Hepatocyte (in vitro differentiated cells): ENCODE measurements around the gene NFATC4. TPM values are rescaled to one million over a fixed set of nuclear protein-coding genes. Genes with fewer than 3 reads are reported as not detected.
A peak's percentile ranks its signal among the peaks of the same experiment; 100 is the strongest.

Experiments used
- DNase-seq: peaks from one replicate; pipeline ENCODE4 v3.0.0-alpha.2; 2016; ENCODE audit warnings: low spot score
- H2AFZ ChIP-seq: fragments of 200-600 bp; sonication (generic); 2 replicates; pipeline ENCODE4 v1.6.0; 2016; ENCODE audit warnings: antibody characterized with exemption, mild to moderate bottlenecking
- H3K27ac ChIP-seq: fragments of 200-600 bp; sonication (generic); 2 replicates; pipeline ENCODE4 v1.5.1; 2016; ENCODE audit warnings: mild to moderate bottlenecking
- H3K27me3 ChIP-seq: fragments of 200-600 bp; sonication (generic); 2 replicates; pipeline ENCODE4 v1.6.1; 2016
- H3K36me3 ChIP-seq: fragments of 200-600 bp; sonication (generic); replicated peaks from 2 replicates; pipeline ENCODE4 v1.5.1; 2016; ENCODE audit warnings: low read depth; ENCODE audit not compliant: insufficient read depth
- H3K4me1 ChIP-seq: fragments of 200-600 bp; sonication (generic); 2 replicates; pipeline ENCODE4 v1.5.1; 2016; ENCODE audit warnings: mild to moderate bottlenecking, moderate library complexity; ENCODE audit not compliant: insufficient read depth
- H3K4me2 ChIP-seq: fragments of 200-600 bp; sonication (generic); 2 replicates; pipeline ENCODE4 v1.6.0; 2016
- H3K4me3 ChIP-seq: fragments of 200-600 bp; sonication (generic); 2 replicates; pipeline ENCODE4 v1.5.1; 2016; ENCODE audit warnings: mild to moderate bottlenecking
- H3K79me2 ChIP-seq: fragments of 200-600 bp; sonication (generic); 2 replicates; pipeline ENCODE4 v1.6.0; 2017; ENCODE audit warnings: mild to moderate bottlenecking
- H3K9me2 ChIP-seq: fragments of 200-600 bp; sonication (generic); replicated peaks from 2 replicates; pipeline ENCODE4 v1.6.0; 2017; ENCODE audit warnings: mild to moderate bottlenecking; ENCODE audit not compliant: insufficient read depth
- H3K9me3 ChIP-seq: fragments of 200-600 bp; sonication (generic); 2 replicates; pipeline ENCODE4 v1.5.1; 2016; ENCODE audit warnings: low read depth, mild to moderate bottlenecking
- H4K20me1 ChIP-seq: fragments of 200-600 bp; sonication (generic); 2 replicates; pipeline ENCODE4 v1.6.0; 2016; ENCODE audit warnings: mild to moderate bottlenecking; ENCODE audit not compliant: insufficient read depth, poor library complexity, severe bottlenecking
- EZH2 ChIP-seq: fragments of 200-600 bp; sonication (generic); IDR thresholded peaks from 2 replicates; pipeline ENCODE4 v1.6.1; 2016; ENCODE audit warnings: antibody characterized with exemption, mild to moderate bottlenecking, borderline replicate concordance
- EZH2phosphoT487 ChIP-seq: fragments of 200-600 bp; sonication (generic); IDR thresholded peaks from one replicate; pipeline ENCODE4 v1.6.1; 2018; ENCODE audit warnings: antibody characterized with exemption, mild to moderate bottlenecking, low read depth, moderate library complexity; ENCODE audit not compliant: unreplicated experiment, severe bottlenecking
- WGBS: methylation state at CpG from one replicate; pipeline ENCODE4 v1.1.6; 2016; ENCODE audit warnings: low lambda C conversion rate; ENCODE audit errors: missing lambda C conversion rate; 5-methylcytosine and 5-hydroxymethylcytosine counted together
- polyA plus RNA-seq: library from polyadenylated mRNA; unstranded; fragments of >200 nt; fragmentation: Nextera tagmentation; extraction: Ambion mirVana; gene quantifications from 2 replicates; pipeline ENCODE4 v1.2.1, GENCODE V29; 2016
- total RNA-seq: library from RNA; depleted of rRNA; stranded (reverse); fragments of >200 nt; gene quantifications from 2 replicates; pipeline ENCODE4 v1.2.3, GENCODE V29; 2014
- TF ChIP-seq, protein P1 (sequence below): fragments of 200-600 bp; sonication (generic); IDR thresholded peaks from 2 replicates; pipeline ENCODE4 v1.5.1; 2016; ENCODE audit warnings: antibody characterized with exemption, mild to moderate bottlenecking; ENCODE audit not compliant: poor library complexity

Gene NFATC4
- total and polyA plus RNA-seq, 2 experiments from 2014 or later: 37.8 to 68.8 TPM

DNA sequence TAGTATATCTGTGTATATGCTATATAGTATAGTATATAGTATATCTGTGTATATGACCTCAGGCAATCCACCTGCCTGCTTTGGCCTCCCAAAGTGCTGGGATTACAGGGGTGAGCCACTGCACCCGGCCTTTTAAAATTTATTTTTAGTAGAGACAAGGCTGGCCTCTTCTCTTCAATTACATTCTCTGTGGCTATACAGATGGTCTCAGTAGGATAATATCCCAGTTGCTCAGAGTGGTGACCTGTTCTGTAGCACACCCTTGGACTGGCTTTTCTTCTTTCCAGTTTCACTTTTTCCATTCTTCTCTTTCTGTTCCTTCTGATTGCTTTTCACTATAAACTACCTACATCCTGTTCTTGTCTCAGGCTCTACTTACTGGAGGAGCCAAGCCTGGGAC, 3.1 kb upstream of the NFATC4 start:
- Histone ChIP-seq H3K4me2 (no peak overlapping the region), H2AFZ (no peak overlapping the region)

DNA sequence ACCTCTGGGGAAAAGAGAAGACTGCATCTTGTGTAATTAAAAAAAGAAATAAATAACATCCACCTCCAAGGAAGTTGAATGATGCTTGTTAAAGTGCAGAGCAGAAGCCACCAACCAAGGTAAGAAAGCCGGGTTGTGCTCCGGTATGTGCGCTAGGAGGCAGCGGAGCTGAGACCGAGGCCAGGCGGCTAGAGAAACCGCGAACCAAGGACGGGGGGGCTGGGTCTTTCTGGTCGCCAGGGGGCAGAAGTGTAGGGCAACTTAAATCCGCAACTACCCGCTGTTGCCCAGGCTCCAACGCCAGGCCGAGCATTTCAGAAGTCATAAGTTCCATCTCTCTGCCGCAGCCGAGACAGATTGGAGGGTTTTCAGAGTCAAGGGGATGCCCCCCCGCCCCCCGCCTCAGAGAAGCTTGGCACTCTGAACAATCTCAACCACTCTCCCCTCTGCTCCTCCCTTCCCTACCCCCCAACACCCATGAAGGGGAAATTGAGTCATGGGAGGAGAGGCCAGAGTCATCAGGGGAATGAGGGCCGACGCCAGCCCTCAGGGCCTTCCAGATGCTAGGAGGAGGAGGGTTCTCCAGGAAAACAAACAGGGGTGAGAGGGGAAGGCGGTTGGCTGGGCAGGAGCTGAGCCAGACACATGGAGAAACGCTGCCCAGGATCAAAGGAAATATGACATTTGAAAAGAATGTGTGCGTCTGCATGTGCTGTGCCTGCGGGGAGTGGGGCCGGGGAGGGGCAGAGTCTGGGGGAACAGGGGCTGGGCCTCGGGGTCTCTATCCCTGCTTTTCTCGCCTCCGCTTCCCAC, 2.2 kb upstream of the NFATC4 start:
- H3K27ac ChIP-seq: peak overlapping the region; percentile 98
- no peaks in the 10 kb centered on the region for H3K9me3 ChIP-seq
- H3K36me3 ChIP-seq: no peaks in the 10 kb centered on the region
- peak overlapping the region; percentile 15 for H3K4me3 ChIP-seq
- peak; percentile 95 for DNase-seq
- WGBS: 2% methylated on average over 25 of the region's 28 CpGs
- peaks cover 5% of the 10 kb centered on the region for H3K79me2 ChIP-seq
- peak overlapping the region; percentile 79 for H3K4me2 ChIP-seq
- no peaks in the 10 kb centered on the region for H4K20me1 ChIP-seq
- TF ChIP-seq EZH2phosphoT487: no peak
- TF ChIP-seq, protein P1, sequence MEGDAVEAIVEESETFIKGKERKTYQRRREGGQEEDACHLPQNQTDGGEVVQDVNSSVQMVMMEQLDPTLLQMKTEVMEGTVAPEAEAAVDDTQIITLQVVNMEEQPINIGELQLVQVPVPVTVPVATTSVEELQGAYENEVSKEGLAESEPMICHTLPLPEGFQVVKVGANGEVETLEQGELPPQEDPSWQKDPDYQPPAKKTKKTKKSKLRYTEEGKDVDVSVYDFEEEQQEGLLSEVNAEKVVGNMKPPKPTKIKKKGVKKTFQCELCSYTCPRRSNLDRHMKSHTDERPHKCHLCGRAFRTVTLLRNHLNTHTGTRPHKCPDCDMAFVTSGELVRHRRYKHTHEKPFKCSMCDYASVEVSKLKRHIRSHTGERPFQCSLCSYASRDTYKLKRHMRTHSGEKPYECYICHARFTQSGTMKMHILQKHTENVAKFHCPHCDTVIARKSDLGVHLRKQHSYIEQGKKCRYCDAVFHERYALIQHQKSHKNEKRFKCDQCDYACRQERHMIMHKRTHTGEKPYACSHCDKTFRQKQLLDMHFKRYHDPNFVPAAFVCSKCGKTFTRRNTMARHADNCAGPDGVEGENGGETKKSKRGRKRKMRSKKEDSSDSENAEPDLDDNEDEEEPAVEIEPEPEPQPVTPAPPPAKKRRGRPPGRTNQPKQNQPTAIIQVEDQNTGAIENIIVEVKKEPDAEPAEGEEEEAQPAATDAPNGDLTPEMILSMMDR: peak; percentile 98
- no peaks in the 10 kb centered on the region for H3K27me3 ChIP-seq
- H3K9me2 ChIP-seq: no peaks in the 10 kb centered on the region
- H3K4me1 ChIP-seq: peaks cover 7% of the 10 kb centered on the region
- H2AFZ ChIP-seq: peak overlapping the region; percentile 68

More for the DNA sequence above, 3.1 kb upstream of the NFATC4 start:
- Histone ChIP-seq H3K9me2 (no peaks in the 10 kb centered on the region), H4K20me1 (no peaks in the 10 kb centered on the region), H3K27ac (peak overlapping the region; percentile 98), H3K79me2 (peaks cover 5% of the 10 kb centered on the region), H3K36me3 (no peaks in the 10 kb centered on the region), H3K4me1 (peaks cover 7% of the 10 kb centered on the region), H3K27me3 (no peaks in the 10 kb centered on the region), H3K9me3 (no peaks in the 10 kb centered on the region), H3K4me3 (no peak overlapping the region)
- WGBS: 90% methylated on average over 1 of the region's 1 CpG
- TF ChIP-seq EZH2: no peak
- TF ChIP-seq, protein P1: no peak
- TF ChIP-seq EZH2phosphoT487: no peak
- no peak for DNase-seq

GRCh38 chr14:24366413-24366720, 1.6 kb upstream of the NFATC4 start:
- WGBS: 0% methylated on average over 13 of the region's 16 CpGs
- H3K79me2 ChIP-seq: peaks cover 7% of the 10 kb centered on the region
- H2AFZ ChIP-seq: peak overlapping the region; percentile 68
- H3K27ac ChIP-seq: peak overlapping the region; percentile 98
- no peaks in the 10 kb centered on the region for H3K9me3 ChIP-seq
- H4K20me1 ChIP-seq: no peaks in the 10 kb centered on the region
- no peaks in the 10 kb centered on the region for H3K27me3 ChIP-seq
- no peak for TF ChIP-seq EZH2
- no peak for TF ChIP-seq EZH2phosphoT487
- TF ChIP-seq, protein P1: no peak
- peak overlapping the region; percentile 79 for H3K4me2 ChIP-seq
- no peak for DNase-seq
- H3K9me2 ChIP-seq: no peaks in the 10 kb centered on the region
- peak overlapping the region; percentile 15 for H3K4me3 ChIP-seq
- H3K36me3 ChIP-seq: no peaks in the 10 kb centered on the region
- peaks cover 7% of the 10 kb centered on the region for H3K4me1 ChIP-seq
